ENCODE results near the gene GNG7. TPM values are rescaled to one million over a fixed set of nuclear protein-coding genes. Genes with fewer than 3 reads are reported as not detected.
"Not testable (repeated sequence)": the region's sequence is repeated elsewhere in the genome, so short reads cannot be mapped to it uniquely, and the experiment has no call there.

The GNG7 gene
- polyA plus RNA-seq, 3 donors from 2014 or later: 0.22 to 0.84 (median 0.33) TPM

GRCh38 chr19:2663920-2664571, 38.4 kb downstream of the GNG7 start:
- peak in 1 of 3 donors; percentile 6 for DNase-seq
- Mint-ChIP-seq H3K4me3 (no peak overlapping the region), H3K4me1 (no peaks in the 10 kb centered on the region), H3K27me3 (ENCODE audit: low read depth in 3 of 3) (peaks cover 0 to 10% (median 1%) of the 10 kb centered on the region in 3 donors), H3K36me3 (no peaks in the 10 kb centered on the region), H3K9me3 (no peaks in the 10 kb centered on the region), H3K27ac (no peak overlapping the region)

GRCh38 chr19:2661615-2662014, 40.9 kb downstream of the GNG7 start:
- DNase-seq: no peak
- Mint-ChIP-seq H3K4me3 (no peak overlapping the region), H3K9me3 (no peaks in the 10 kb centered on the region), H3K36me3 (no peaks in the 10 kb centered on the region), H3K27me3 (ENCODE audit: low read depth in 3 of 3) (peaks cover 3 to 8% (median 3%) of the 10 kb centered on the region in 3 donors), H3K27ac (no peak overlapping the region), H3K4me1 (no peaks in the 10 kb centered on the region)

GRCh38 chr19:2659856-2660432, 42.5 kb downstream of the GNG7 start:
- Mint-ChIP-seq H3K4me3 (no peak overlapping the region), H3K9me3 (no peaks in the 10 kb centered on the region), H3K4me1 (no peaks in the 10 kb centered on the region), H3K27ac (no peak overlapping the region), H3K27me3 (ENCODE audit: low read depth in 3 of 3) (peaks cover 1 to 4% (median 4%) of the 10 kb centered on the region in 3 donors), H3K36me3 (no peaks in the 10 kb centered on the region)
- DNase-seq: no peak

GRCh38 chr19:2656533-2656932, 46.0 kb downstream of the GNG7 start:
- peaks cover 3 to 4% (median 4%) of the 10 kb centered on the region in 3 donors for H3K27me3 Mint-ChIP-seq (ENCODE audit: low read depth in 3 of 3)
- no peaks in the 10 kb centered on the region for H3K4me1 Mint-ChIP-seq
- H3K9me3 Mint-ChIP-seq: no peaks in the 10 kb centered on the region
- no peak for DNase-seq
- no peak overlapping the region for H3K4me3 Mint-ChIP-seq
- no peaks in the 10 kb centered on the region for H3K36me3 Mint-ChIP-seq
- no peak overlapping the region for H3K27ac Mint-ChIP-seq

- no peak for DNase-seq
Observed at GRCh38 chr19:2653710-2654707, 48.5 kb downstream of the GNG7 start.

GRCh38 chr19:2653218-2653617, 49.3 kb downstream of the GNG7 start:
- no peak overlapping the region for H3K27ac Mint-ChIP-seq
- peaks cover 0 to 6% (median 4%) of the 10 kb centered on the region in 3 donors for H3K27me3 Mint-ChIP-seq (ENCODE audit: low read depth in 3 of 3)
- H3K4me1 Mint-ChIP-seq: no peaks in the 10 kb centered on the region
- H3K9me3 Mint-ChIP-seq: no peaks in the 10 kb centered on the region
- DNase-seq: no peak
- H3K4me3 Mint-ChIP-seq: no peak overlapping the region
- no peaks in the 10 kb centered on the region for H3K36me3 Mint-ChIP-seq

More at GRCh38 chr19:2653710-2654707, 48.5 kb downstream of the GNG7 start:
- no peaks in the 10 kb centered on the region for H3K4me1 Mint-ChIP-seq
- H3K9me3 Mint-ChIP-seq: no peaks in the 10 kb centered on the region
- H3K27me3 Mint-ChIP-seq (ENCODE audit: low read depth in 3 of 3): peaks cover 4% of the 10 kb centered on the region in 3 donors
- H3K27ac Mint-ChIP-seq: no peak overlapping the region
- H3K36me3 Mint-ChIP-seq: no peaks in the 10 kb centered on the region
- H3K4me3 Mint-ChIP-seq: no peak overlapping the region

GRCh38 chr19:2652504-2653099, 49.9 kb downstream of the GNG7 start:
- H3K36me3 Mint-ChIP-seq: no peaks in the 10 kb centered on the region
- H3K27ac Mint-ChIP-seq: no peak overlapping the region
- peaks cover 0 to 5% (median 4%) of the 10 kb centered on the region in 3 donors for H3K27me3 Mint-ChIP-seq (ENCODE audit: low read depth in 3 of 3)
- no peak overlapping the region for H3K4me3 Mint-ChIP-seq
- no peak for DNase-seq
- H3K9me3 Mint-ChIP-seq: no peaks in the 10 kb centered on the region
- no peaks in the 10 kb centered on the region for H3K4me1 Mint-ChIP-seq

GRCh38 chr19:2651002-2651733, 51.3 kb downstream of the GNG7 start:
- not testable (repeated sequence) for H3K4me3 Mint-ChIP-seq; H3K36me3 Mint-ChIP-seq; DNase-seq; H3K27me3 Mint-ChIP-seq (ENCODE audit: low read depth in 3 of 3); H3K27ac Mint-ChIP-seq; H3K9me3 Mint-ChIP-seq; H3K4me1 Mint-ChIP-seq

- Mint-ChIP-seq H3K4me3 (no peak overlapping the region), H3K27ac (no peak overlapping the region), H3K27me3 (ENCODE audit: low read depth in 3 of 3) (peaks cover 0 to 7% (median 0%) of the 10 kb centered on the region in 3 donors), H3K36me3 (no peaks in the 10 kb centered on the region), H3K4me1 (no peaks in the 10 kb centered on the region), H3K9me3 (no peaks in the 10 kb centered on the region)
- no peak for DNase-seq
Observed at GRCh38 chr19:2650515-2650914, 52.0 kb downstream of the GNG7 start.

- peak; percentile 47 to 58 (median 57) for DNase-seq
- H3K4me3 Mint-ChIP-seq: no peak overlapping the region
- H3K9me3 Mint-ChIP-seq: no peaks in the 10 kb centered on the region
- peaks cover 0 to 8% (median 2%) of the 10 kb centered on the region in 3 donors for H3K27me3 Mint-ChIP-seq (ENCODE audit: low read depth in 3 of 3)
- no peaks in the 10 kb centered on the region for H3K36me3 Mint-ChIP-seq
- H3K27ac Mint-ChIP-seq: no peak overlapping the region
- no peaks in the 10 kb centered on the region for H3K4me1 Mint-ChIP-seq
Observed at GRCh38 chr19:2648528-2648937, 54.0 kb downstream of the GNG7 start.

- no peaks in the 10 kb centered on the region for H3K9me3 Mint-ChIP-seq
- no peak overlapping the region for H3K4me3 Mint-ChIP-seq
- H3K27me3 Mint-ChIP-seq (ENCODE audit: low read depth in 3 of 3): peaks cover 0 to 8% (median 2%) of the 10 kb centered on the region in 3 donors
- H3K27ac Mint-ChIP-seq: no peak overlapping the region
- no peak for DNase-seq
- H3K36me3 Mint-ChIP-seq: no peaks in the 10 kb centered on the region
- no peaks in the 10 kb centered on the region for H3K4me1 Mint-ChIP-seq
Observed at GRCh38 chr19:2648099-2648498, 54.4 kb downstream of the GNG7 start.

- Mint-ChIP-seq H3K36me3 (no peaks in the 10 kb centered on the region), H3K4me1 (no peaks in the 10 kb centered on the region), H3K27me3 (ENCODE audit: low read depth in 3 of 3) (peaks cover 0 to 8% (median 2%) of the 10 kb centered on the region in 3 donors), H3K4me3 (no peak overlapping the region), H3K27ac (no peak overlapping the region), H3K9me3 (no peaks in the 10 kb centered on the region)
- no peak for DNase-seq
Observed at GRCh38 chr19:2646866-2647535, 55.5 kb downstream of the GNG7 start.

- Mint-ChIP-seq H3K27ac (no peak overlapping the region), H3K4me1 (no peaks in the 10 kb centered on the region), H3K36me3 (no peaks in the 10 kb centered on the region), H3K9me3 (no peaks in the 10 kb centered on the region), H3K4me3 (no peak overlapping the region), H3K27me3 (ENCODE audit: low read depth in 3 of 3) (peaks cover 0 to 5% (median 2%) of the 10 kb centered on the region in 3 donors)
- DNase-seq: no peak
Observed at GRCh38 chr19:2645826-2646225, 56.7 kb downstream of the GNG7 start.

All from immature natural killer cell (primary cell).